HepG2 (cell line): Measurements from ENCODE around the gene GPER1. TPM values are rescaled to one million over a fixed set of nuclear protein-coding genes. Genes with fewer than 3 reads are reported as not detected.
A peak's percentile ranks its signal among the peaks of the same experiment; 100 is the strongest.

Experiments
- AGO2 ChIP-seq: fragments of 200-400 bp; formaldehyde crosslinking; optimal IDR thresholded peaks from 2 replicates; pipeline ENCODE3; 2017; ENCODE audit warnings: mild to moderate bottlenecking, low read depth, low read length, moderate library complexity
- KDM4B ChIP-seq: sonication (generic); formaldehyde crosslinking; IDR thresholded peaks from 2 replicates; pipeline ENCODE4 v1.4.0; 2020; ENCODE audit warnings: missing genetic modification reagents
- KDM5B ChIP-seq: sonication (generic); formaldehyde crosslinking; IDR thresholded peaks from 2 replicates; pipeline ENCODE4 v1.4.0; 2020; ENCODE audit warnings: missing genetic modification reagents, mild to moderate bottlenecking, borderline replicate concordance
- NFE2 ChIP-seq: sonication (generic); formaldehyde crosslinking; IDR thresholded peaks from 2 replicates; pipeline ENCODE4 v1.4.0; 2020; ENCODE audit warnings: missing genetic modification reagents
- POGZ ChIP-seq: sonication (generic); formaldehyde crosslinking; IDR thresholded peaks from 2 replicates; pipeline ENCODE4 v1.4.0; 2020; ENCODE audit warnings: mild to moderate bottlenecking, missing genetic modification reagents
- RFXANK ChIP-seq: IDR thresholded peaks from 2 replicates; pipeline ENCODE4 v1.6.1; 2016
- SP5 ChIP-seq: IDR thresholded peaks from 2 replicates; pipeline ENCODE4 v1.6.1; 2016; ENCODE audit warnings: low read depth, borderline replicate concordance
- ZFX ChIP-seq: sonication (generic); formaldehyde crosslinking; IDR thresholded peaks from 2 replicates; pipeline ENCODE4 v1.4.0; 2020; ENCODE audit warnings: mild to moderate bottlenecking, low read depth, missing genetic modification reagents, moderate library complexity
- ZNF160 ChIP-seq: sonication (generic); formaldehyde crosslinking; IDR thresholded peaks from 2 replicates; pipeline ENCODE4 v1.8.0; 2022; ENCODE audit warnings: mild to moderate bottlenecking, inconsistent platforms, missing genetic modification reagents
- polyA plus RNA-seq, 8 experiments: library from polyadenylated mRNA; depleted of rRNA in 3 of 8; stranded (reverse) in 7 of 8; unstranded in 1 of 8; fragments of >200 nt; fragmentation: Illumina TruSeq in 4 of 8; extraction: Trizol in 4 of 8; gene quantifications; 2 replicates each; pipeline versions ENCODE4 v1.2.1 to v1.2.3, GENCODE V29; 2011 to 2016; ENCODE audit warnings: low read depth in 4 of 8, missing spikeins in 1 of 8, mixed read lengths in 1 of 8; ENCODE audit not compliant: insufficient read depth in 1 of 8
- total RNA-seq, 5 experiments: library from RNA; depleted of rRNA; stranded (reverse); fragments of >200 nt; fragmentation: Illumina TruSeq; extraction: Trizol; gene quantifications; 2 replicates each; pipeline ENCODE4 v1.2.3, GENCODE V29; 2016; ENCODE audit warnings: low read depth in 1 of 5
- TF ChIP-seq, protein P1 (sequence below): sonication (generic); formaldehyde crosslinking; IDR thresholded peaks from 2 replicates; pipeline ENCODE4 v1.5.1; 2020; ENCODE audit warnings: mild to moderate bottlenecking, missing genetic modification reagents, moderate library complexity
- TF ChIP-seq, protein P2 (sequence below): sonication (generic); formaldehyde crosslinking; IDR thresholded peaks from 2 replicates; pipeline ENCODE4 v1.9.0; 2022; ENCODE audit warnings: missing genetic modification reagents, mild to moderate bottlenecking, borderline replicate concordance
- TF ChIP-seq, protein P3 (sequence below): sonication (generic); formaldehyde crosslinking; IDR thresholded peaks from 2 replicates; pipeline ENCODE4 v1.4.0; 2020; ENCODE audit warnings: missing genetic modification reagents
- TF ChIP-seq, protein P4 (sequence below): sonication (generic); formaldehyde crosslinking; IDR thresholded peaks from 2 replicates; pipeline ENCODE4 v1.4.0; 2020; ENCODE audit warnings: missing genetic modification reagents, borderline replicate concordance
- TF ChIP-seq, protein P5 (sequence below): sonication (generic); formaldehyde crosslinking; IDR thresholded peaks from 2 replicates; pipeline ENCODE4 v1.8.1; 2023; ENCODE audit warnings: mild to moderate bottlenecking, missing genetic modification reagents

Gene GPER1
- total and polyA plus RNA-seq, 2 of the 13 experiments (the other 11 are each of a cell fraction or from before 2014, with no cell fraction given), result 12.7 to 19.7 TPM

DNA sequence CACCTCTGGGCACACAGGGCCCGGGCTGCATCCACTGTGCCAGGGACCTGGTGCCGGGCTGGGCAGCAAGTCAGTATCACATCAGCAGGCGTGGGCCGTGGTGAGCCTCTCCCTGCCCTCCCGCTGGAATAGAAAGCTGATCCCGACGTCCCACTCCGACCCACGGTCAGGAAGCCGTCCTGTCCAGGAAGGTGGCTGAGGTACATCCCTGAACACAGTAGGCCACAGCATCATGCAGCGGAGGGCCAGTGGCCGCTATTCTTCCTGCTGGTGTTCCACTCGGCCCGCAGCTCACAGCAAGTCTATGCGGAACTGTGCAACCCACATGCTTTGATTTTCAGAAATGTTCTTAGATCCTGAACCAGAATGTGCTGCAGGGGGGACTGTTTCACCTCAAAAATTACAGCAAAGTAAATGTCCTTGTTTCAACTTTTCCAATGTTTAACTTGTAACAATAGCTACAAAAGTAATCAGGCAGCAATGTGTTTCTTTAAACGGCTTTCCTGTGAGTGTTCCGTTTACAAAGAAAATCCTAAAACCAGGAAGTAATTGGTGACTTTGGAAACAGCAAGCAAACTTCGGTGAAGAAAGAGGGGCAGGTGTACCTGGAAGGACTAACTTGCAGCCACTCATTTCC is 44.2 kb upstream of the GPER1 start (continued):
- TF ChIP-seq, protein P1, sequence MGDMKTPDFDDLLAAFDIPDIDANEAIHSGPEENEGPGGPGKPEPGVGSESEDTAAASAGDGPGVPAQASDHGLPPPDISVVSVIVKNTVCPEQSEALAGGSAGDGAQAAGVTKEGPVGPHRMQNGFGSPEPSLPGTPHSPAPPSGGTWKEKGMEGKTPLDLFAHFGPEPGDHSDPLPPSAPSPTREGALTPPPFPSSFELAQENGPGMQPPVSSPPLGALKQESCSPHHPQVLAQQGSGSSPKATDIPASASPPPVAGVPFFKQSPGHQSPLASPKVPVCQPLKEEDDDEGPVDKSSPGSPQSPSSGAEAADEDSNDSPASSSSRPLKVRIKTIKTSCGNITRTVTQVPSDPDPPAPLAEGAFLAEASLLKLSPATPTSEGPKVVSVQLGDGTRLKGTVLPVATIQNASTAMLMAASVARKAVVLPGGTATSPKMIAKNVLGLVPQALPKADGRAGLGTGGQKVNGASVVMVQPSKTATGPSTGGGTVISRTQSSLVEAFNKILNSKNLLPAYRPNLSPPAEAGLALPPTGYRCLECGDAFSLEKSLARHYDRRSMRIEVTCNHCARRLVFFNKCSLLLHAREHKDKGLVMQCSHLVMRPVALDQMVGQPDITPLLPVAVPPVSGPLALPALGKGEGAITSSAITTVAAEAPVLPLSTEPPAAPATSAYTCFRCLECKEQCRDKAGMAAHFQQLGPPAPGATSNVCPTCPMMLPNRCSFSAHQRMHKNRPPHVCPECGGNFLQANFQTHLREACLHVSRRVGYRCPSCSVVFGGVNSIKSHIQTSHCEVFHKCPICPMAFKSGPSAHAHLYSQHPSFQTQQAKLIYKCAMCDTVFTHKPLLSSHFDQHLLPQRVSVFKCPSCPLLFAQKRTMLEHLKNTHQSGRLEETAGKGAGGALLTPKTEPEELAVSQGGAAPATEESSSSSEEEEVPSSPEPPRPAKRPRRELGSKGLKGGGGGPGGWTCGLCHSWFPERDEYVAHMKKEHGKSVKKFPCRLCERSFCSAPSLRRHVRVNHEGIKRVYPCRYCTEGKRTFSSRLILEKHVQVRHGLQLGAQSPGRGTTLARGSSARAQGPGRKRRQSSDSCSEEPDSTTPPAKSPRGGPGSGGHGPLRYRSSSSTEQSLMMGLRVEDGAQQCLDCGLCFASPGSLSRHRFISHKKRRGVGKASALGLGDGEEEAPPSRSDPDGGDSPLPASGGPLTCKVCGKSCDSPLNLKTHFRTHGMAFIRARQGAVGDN (CRISPR knock-in tag), result peak; percentile 47; the same call in 1 of the 2 replicates
- TF ChIP-seq NFE2 (CRISPR knock-in tag) (no peak), KDM5B (CRISPR knock-in tag) (peak; percentile 45; the same call in 1 of the 2 replicates), RFXANK (CRISPR knock-in tag) (no peak), SP5 (no peak), ZNF160 (CRISPR knock-in tag) (no peak), POGZ (CRISPR knock-in tag) (0 out of 2 replicates have a peak, but pooled peaks have one; percentile 32), ZFX (CRISPR knock-in tag) (0 out of 2 replicates have a peak, but pooled peaks have one; percentile 26), KDM4B (CRISPR knock-in tag) (no peak), AGO2 (peak; percentile 49)
- TF ChIP-seq, protein P2, sequence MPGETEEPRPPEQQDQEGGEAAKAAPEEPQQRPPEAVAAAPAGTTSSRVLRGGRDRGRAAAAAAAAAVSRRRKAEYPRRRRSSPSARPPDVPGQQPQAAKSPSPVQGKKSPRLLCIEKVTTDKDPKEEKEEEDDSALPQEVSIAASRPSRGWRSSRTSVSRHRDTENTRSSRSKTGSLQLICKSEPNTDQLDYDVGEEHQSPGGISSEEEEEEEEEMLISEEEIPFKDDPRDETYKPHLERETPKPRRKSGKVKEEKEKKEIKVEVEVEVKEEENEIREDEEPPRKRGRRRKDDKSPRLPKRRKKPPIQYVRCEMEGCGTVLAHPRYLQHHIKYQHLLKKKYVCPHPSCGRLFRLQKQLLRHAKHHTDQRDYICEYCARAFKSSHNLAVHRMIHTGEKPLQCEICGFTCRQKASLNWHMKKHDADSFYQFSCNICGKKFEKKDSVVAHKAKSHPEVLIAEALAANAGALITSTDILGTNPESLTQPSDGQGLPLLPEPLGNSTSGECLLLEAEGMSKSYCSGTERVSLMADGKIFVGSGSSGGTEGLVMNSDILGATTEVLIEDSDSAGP (CRISPR knock-in tag), result peak; percentile 26; the same call in 1 of the 2 replicates
- TF ChIP-seq, protein P3, sequence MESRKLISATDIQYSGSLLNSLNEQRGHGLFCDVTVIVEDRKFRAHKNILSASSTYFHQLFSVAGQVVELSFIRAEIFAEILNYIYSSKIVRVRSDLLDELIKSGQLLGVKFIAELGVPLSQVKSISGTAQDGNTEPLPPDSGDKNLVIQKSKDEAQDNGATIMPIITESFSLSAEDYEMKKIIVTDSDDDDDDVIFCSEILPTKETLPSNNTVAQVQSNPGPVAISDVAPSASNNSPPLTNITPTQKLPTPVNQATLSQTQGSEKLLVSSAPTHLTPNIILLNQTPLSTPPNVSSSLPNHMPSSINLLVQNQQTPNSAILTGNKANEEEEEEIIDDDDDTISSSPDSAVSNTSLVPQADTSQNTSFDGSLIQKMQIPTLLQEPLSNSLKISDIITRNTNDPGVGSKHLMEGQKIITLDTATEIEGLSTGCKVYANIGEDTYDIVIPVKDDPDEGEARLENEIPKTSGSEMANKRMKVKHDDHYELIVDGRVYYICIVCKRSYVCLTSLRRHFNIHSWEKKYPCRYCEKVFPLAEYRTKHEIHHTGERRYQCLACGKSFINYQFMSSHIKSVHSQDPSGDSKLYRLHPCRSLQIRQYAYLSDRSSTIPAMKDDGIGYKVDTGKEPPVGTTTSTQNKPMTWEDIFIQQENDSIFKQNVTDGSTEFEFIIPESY (CRISPR knock-in tag), result peak; percentile 91
- TF ChIP-seq, protein P4, sequence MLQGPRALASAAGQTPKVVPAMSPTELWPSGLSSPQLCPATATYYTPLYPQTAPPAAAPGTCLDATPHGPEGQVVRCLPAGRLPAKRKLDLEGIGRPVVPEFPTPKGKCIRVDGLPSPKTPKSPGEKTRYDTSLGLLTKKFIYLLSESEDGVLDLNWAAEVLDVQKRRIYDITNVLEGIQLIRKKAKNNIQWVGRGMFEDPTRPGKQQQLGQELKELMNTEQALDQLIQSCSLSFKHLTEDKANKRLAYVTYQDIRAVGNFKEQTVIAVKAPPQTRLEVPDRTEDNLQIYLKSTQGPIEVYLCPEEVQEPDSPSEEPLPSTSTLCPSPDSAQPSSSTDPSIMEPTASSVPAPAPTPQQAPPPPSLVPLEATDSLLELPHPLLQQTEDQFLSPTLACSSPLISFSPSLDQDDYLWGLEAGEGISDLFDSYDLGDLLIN (CRISPR knock-in tag), result no peak
- TF ChIP-seq, protein P5, sequence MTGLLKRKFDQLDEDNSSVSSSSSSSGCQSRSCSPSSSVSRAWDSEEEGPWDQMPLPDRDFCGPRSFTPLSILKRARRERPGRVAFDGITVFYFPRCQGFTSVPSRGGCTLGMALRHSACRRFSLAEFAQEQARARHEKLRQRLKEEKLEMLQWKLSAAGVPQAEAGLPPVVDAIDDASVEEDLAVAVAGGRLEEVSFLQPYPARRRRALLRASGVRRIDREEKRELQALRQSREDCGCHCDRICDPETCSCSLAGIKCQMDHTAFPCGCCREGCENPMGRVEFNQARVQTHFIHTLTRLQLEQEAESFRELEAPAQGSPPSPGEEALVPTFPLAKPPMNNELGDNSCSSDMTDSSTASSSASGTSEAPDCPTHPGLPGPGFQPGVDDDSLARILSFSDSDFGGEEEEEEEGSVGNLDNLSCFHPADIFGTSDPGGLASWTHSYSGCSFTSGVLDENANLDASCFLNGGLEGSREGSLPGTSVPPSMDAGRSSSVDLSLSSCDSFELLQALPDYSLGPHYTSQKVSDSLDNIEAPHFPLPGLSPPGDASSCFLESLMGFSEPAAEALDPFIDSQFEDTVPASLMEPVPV (CRISPR knock-in tag), result peak; percentile 73; the same call in 1 of the 2 replicates
